WTC11 (cell line): ENCODE results near the gene ORAI2.

Experiments
- AFF4 ChIP-seq: sonication (generic); formaldehyde crosslinking; IDR thresholded peaks from 2 replicates; pipeline ENCODE4 v1.8.1; 2023; ENCODE audit warnings: mild to moderate bottlenecking, missing genetic modification reagents, borderline replicate concordance
- ATF2 ChIP-seq: sonication (generic); formaldehyde crosslinking; IDR thresholded peaks from 2 replicates; pipeline ENCODE4 v1.8.1; 2022; ENCODE audit warnings: low read depth, missing genetic modification reagents, borderline replicate concordance
- CTCF ChIP-seq: fragments of 200-600 bp; IDR thresholded peaks from 2 replicates; pipeline ENCODE4 v1.8.0; 2022; ENCODE audit warnings: antibody characterized with exemption
- JAZF1 ChIP-seq: fragments of 250-450 bp; sonication (Bioruptor Pico); IDR thresholded peaks from 2 replicates; pipeline ENCODE4 v1.9.0; 2021; ENCODE audit warnings: moderate library complexity, mild to moderate bottlenecking, inconsistent platforms
- KAT7 ChIP-seq: sonication (generic); formaldehyde crosslinking; IDR thresholded peaks from 2 replicates; pipeline ENCODE4 v1.8.1; 2023; ENCODE audit warnings: missing genetic modification reagents, mild to moderate bottlenecking, borderline replicate concordance
- NR1H2 ChIP-seq: sonication (generic); formaldehyde crosslinking; IDR thresholded peaks from 2 replicates; pipeline ENCODE4 v1.9.0; 2021; ENCODE audit warnings: mild to moderate bottlenecking, moderate library complexity, missing genetic modification reagents
- SP1 ChIP-seq: sonication (generic); formaldehyde crosslinking; conservative IDR thresholded peaks from 2 replicates; pipeline ENCODE4 v1.8.1; 2022; ENCODE audit warnings: missing genetic modification reagents
- STAT6 ChIP-seq: sonication (generic); formaldehyde crosslinking; conservative IDR thresholded peaks from 2 replicates; pipeline ENCODE4 v1.8.1; 2023; ENCODE audit warnings: mild to moderate bottlenecking, low read depth, missing genetic modification reagents, moderate library complexity

- TF ChIP-seq SP1 = no peak
- TF ChIP-seq STAT6 (CRISPR knock-in tag) = no peak
- no peak for TF ChIP-seq KAT7
- no peak for TF ChIP-seq CTCF
- no peak for TF ChIP-seq NR1H2
- TF ChIP-seq ATF2 (CRISPR knock-in tag) = no peak
- TF ChIP-seq JAZF1 (CRISPR knock-in tag) = no peak
- no peak for TF ChIP-seq AFF4 (CRISPR knock-in tag)
Measured at GRCh38 chr7:102463841-102464576, 30.6 kb downstream of the ORAI2 start.
